GM19438 (cell line): ENCODE measurements around the gene SYCE1L.

Experiments
- ATAC-seq: cut with Tn5 transposase; IDR thresholded peaks from one replicate; pipeline ENCODE4 v1.9.1; 2021; ENCODE audit warnings: low read depth; ENCODE audit not compliant: unreplicated experiment

The SYCE1L gene

GRCh38 chr16:77195411-77195810 lies 3.8 kb upstream of the SYCE1L start:
- no peak for ATAC-seq

- ATAC-seq = no peak
Observed at GRCh38 chr16:77197747-77198146, 1.5 kb upstream of the SYCE1L start.

GRCh38 chr16:77206533-77206932 lies 7.3 kb downstream of the SYCE1L start:
- no peak for ATAC-seq

GRCh38 chr16:77207030-77207429 lies 7.8 kb downstream of the SYCE1L start:
- no peak for ATAC-seq

GRCh38 chr16:77208382-77208781 lies 9.2 kb downstream of the SYCE1L start:
- ATAC-seq = no peak

- ATAC-seq = peak; percentile 67
Observed at GRCh38 chr16:77211880-77212740, 12.9 kb downstream of the SYCE1L start.

- ATAC-seq = peak; percentile 74
Observed at GRCh38 chr16:77212741-77213541, 13.7 kb downstream of the SYCE1L start.

GRCh38 chr16:77213542-77214106 lies 14.4 kb downstream of the SYCE1L start:
- no peak for ATAC-seq

GRCh38 chr16:77214411-77215138 lies 15.4 kb downstream of the SYCE1L start:
- no peak for ATAC-seq

- no peak for ATAC-seq
Observed at GRCh38 chr16:77219437-77219836, 20.2 kb downstream of the SYCE1L start.

GRCh38 chr16:77220427-77220826 lies 21.2 kb downstream of the SYCE1L start:
- peak; percentile 68 for ATAC-seq

- ATAC-seq = no peak
Observed at GRCh38 chr16:77221482-77221881, 22.3 kb downstream of the SYCE1L start.

GRCh38 chr16:77223184-77223583 lies 24.0 kb downstream of the SYCE1L start:
- no peak for ATAC-seq

GRCh38 chr16:77225182-77225581 lies 26.0 kb downstream of the SYCE1L start:
- ATAC-seq = no peak

- no peak for ATAC-seq
Observed at GRCh38 chr16:77227745-77228144, 28.5 kb downstream of the SYCE1L start.

GRCh38 chr16:77231047-77231446 lies 31.8 kb downstream of the SYCE1L start:
- no peak for ATAC-seq

- no peak for ATAC-seq
Observed at GRCh38 chr16:77233799-77234519, 34.8 kb downstream of the SYCE1L start.

GRCh38 chr16:77234611-77235010 lies 35.4 kb downstream of the SYCE1L start:
- ATAC-seq = no peak

GRCh38 chr16:77236063-77236511 lies 36.9 kb downstream of the SYCE1L start:
- ATAC-seq = peak; percentile 100

- no peak for ATAC-seq
Observed at GRCh38 chr16:77238593-77238992, 39.4 kb downstream of the SYCE1L start.
